PFSK-1 (cell line): ENCODE results near the gene ERFL.

ENCODE experiments used
- FOXP2 ChIP-seq: optimal IDR thresholded peaks from 2 replicates; pipeline ENCODE3; 2011; ENCODE audit warnings: borderline replicate concordance, control low read depth, inconsistent platforms; ENCODE audit not compliant: insufficient read depth; ENCODE audit errors: extremely low read length, extremely low read depth
- POLR2AphosphoS5 ChIP-seq: IDR thresholded peaks from 2 replicates; pipeline ENCODE4 v1.6.1; 2012; ENCODE audit warnings: low read depth, mild to moderate bottlenecking, control low read depth, low read length, moderate library complexity
- REST ChIP-seq, 2 experiments: IDR thresholded peaks; 2 replicates each; pipeline versions ENCODE4 v1.6.1 to v1.8.0; 2011 to 2012; ENCODE audit warnings: low read depth in 2 of 2, low read length in 2 of 2, control low read depth in 1 of 2, inconsistent platforms in 1 of 2, mild to moderate bottlenecking in 1 of 2, moderate library complexity in 1 of 2; ENCODE audit not compliant: insufficient read depth in 1 of 2
- SIN3A ChIP-seq: IDR thresholded peaks from 2 replicates; pipeline ENCODE4 v1.6.1; 2012; ENCODE audit warnings: mild to moderate bottlenecking, low read length, moderate library complexity, borderline replicate concordance; ENCODE audit not compliant: insufficient read depth
- TAF1 ChIP-seq: IDR thresholded peaks from 2 replicates; pipeline ENCODE4 v1.6.1; 2012; ENCODE audit warnings: low read length, control low read depth, borderline replicate concordance; ENCODE audit not compliant: insufficient read depth

Gene ERFL

GRCh38 chr19:41920882-41921576 is 7.2 kb downstream of the ERFL start:
- TF ChIP-seq TAF1: no peak
- no peak for TF ChIP-seq REST (IDR thresholded peaks at IDR 0.05; ENCODE audit: insufficient read depth in 1 of 2, low read depth in 2 of 2, low read length in 2 of 2)
- TF ChIP-seq POLR2AphosphoS5: no peak
- no peak for TF ChIP-seq SIN3A
- no peak for TF ChIP-seq FOXP2

GRCh38 chr19:41919948-41920712 is 8.1 kb downstream of the ERFL start:
- TF ChIP-seq FOXP2 (no peak), REST (IDR thresholded peaks at IDR 0.05; ENCODE audit: insufficient read depth in 1 of 2, low read depth in 2 of 2, low read length in 2 of 2) (no peak), SIN3A (no peak), POLR2AphosphoS5 (no peak), TAF1 (no peak)

- TF ChIP-seq REST (IDR thresholded peaks at IDR 0.05; ENCODE audit: insufficient read depth in 1 of 2, low read depth in 2 of 2, low read length in 2 of 2) (no peak), TAF1 (no peak), SIN3A (no peak), POLR2AphosphoS5 (no peak), FOXP2 (no peak)
Observed at GRCh38 chr19:41918653-41919244, 9.5 kb downstream of the ERFL start.

- no peak for TF ChIP-seq TAF1
- TF ChIP-seq POLR2AphosphoS5: no peak
- TF ChIP-seq FOXP2: no peak
- TF ChIP-seq REST (IDR thresholded peaks at IDR 0.05; ENCODE audit: insufficient read depth in 1 of 2, low read depth in 2 of 2, low read length in 2 of 2): no peak
- no peak for TF ChIP-seq SIN3A
Observed at GRCh38 chr19:41918095-41918494, 10.2 kb downstream of the ERFL start.
